GM12801 (cell line): ENCODE data around the gene SKAP1.

Experiments used
- TF ChIP-seq, protein P1 (sequence below): IDR thresholded peaks from one replicate; pipeline ENCODE4 v1.5.1; 2011; ENCODE audit warnings: control low read depth; ENCODE audit not compliant: insufficient read length; ENCODE audit errors: extremely low read depth

The SKAP1 gene

DNA sequence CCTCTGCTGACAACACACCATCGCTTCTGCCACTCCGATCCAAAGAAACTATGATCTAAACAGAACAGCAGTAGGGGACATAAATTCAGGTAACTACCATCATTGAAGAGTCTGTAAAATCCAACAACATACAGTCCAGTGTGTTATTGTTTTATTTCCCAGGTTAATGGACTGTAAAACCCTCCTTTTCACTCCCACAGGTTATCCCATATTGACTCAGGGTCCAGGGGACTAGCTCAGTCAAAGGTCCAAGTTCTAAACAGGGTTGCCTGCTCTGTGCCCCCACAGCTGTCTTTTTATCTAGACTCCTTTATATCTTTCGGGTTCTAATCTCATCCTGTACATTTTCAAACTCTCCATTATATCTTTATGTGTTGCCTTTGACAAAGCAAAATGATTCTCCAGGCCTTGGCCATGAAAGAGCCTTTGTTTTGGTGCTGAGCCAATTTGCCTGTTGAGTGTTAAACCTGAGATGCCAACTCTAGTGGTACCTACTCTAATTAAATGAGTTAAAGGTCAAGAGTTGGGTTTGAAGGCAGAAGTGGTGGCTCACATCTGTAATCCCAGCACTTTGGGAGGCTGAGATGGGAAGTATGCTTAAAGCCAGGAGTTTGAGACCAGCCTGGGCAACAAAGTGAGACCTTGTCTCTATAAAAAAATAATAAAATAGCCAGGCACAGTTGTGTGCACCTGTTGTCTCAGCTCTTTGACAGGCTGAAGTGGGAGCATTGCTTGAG is 242.0 kb downstream of the SKAP1 start:
- TF ChIP-seq, protein P1, sequence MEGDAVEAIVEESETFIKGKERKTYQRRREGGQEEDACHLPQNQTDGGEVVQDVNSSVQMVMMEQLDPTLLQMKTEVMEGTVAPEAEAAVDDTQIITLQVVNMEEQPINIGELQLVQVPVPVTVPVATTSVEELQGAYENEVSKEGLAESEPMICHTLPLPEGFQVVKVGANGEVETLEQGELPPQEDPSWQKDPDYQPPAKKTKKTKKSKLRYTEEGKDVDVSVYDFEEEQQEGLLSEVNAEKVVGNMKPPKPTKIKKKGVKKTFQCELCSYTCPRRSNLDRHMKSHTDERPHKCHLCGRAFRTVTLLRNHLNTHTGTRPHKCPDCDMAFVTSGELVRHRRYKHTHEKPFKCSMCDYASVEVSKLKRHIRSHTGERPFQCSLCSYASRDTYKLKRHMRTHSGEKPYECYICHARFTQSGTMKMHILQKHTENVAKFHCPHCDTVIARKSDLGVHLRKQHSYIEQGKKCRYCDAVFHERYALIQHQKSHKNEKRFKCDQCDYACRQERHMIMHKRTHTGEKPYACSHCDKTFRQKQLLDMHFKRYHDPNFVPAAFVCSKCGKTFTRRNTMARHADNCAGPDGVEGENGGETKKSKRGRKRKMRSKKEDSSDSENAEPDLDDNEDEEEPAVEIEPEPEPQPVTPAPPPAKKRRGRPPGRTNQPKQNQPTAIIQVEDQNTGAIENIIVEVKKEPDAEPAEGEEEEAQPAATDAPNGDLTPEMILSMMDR: no peak

DNA sequence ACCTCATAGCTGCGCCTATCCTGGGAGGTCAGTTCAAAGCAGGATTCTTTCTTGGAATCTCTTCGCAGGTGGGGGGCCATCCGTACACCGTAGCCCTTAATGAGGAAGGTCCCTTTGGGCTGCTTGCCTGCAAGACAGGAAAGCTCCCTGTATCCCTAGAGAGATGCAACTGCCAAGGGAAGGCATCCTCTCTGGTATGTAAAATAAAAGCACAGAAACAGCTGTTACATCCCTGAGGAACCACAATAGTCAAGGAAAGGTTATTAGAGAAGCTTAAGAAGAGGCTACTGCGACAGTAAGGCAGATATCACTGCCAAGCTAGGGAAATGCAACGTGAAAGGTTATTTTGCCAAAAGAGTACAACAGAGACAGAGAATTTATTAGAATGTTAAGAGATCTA is 245.3 kb downstream of the SKAP1 start:
- TF ChIP-seq, protein P1: no peak

DNA sequence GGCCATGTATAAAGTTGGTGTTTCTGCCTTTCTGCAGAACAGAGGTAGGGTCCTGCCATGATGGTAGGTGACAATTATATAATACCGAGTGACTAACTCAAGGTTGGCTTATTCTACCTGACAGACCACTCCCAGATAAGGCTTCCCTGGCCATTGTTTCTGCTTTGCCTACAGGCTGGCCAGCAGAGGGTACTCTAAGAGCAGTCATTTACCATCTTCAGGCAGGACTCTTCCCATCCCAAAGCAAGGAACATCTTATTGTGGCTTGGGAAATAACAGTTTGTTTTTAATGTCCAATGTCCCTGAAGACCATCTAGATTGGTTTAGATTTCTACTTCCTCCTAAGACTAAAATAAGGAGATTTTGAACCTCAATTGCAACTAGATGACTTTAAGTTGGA is 248.4 kb downstream of the SKAP1 start:
- TF ChIP-seq, protein P1: no peak

DNA sequence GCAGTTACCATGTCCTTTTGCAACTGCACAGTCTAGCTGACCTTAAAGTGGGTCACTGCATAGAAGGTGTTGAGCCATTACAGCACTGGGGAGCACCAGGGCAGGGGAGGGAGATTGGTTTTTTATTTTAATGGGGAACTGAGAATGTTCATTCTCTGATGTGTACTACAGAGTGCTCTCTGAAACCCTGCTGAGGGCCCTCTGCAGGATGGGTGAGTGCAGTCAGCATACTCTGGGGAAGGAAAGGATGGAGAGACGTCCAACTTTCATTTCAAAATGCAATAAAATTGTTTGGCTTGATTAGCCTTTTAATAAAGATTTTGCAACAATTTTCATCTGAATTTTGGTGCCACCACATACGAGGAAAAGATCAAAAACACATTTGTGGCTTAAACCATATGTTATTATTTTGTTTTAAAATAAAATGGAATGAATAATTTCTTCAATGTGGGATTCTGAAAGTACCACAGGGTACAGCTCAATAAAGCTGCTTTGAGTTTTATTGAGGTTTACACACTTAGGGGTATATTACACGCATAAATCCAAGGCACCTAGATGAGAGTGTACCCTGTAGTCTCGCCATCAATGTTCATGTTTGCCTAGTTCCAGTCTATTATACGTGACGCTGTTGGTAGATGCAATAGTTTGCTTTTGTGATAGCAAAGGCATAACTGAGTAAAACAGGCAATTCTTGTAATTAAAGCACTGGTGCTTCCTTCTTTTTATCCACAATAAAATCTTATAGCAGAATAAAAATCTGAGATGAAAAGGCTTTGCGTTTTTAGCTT is 249.0 kb downstream of the SKAP1 start:
- TF ChIP-seq, protein P1: no peak

DNA sequence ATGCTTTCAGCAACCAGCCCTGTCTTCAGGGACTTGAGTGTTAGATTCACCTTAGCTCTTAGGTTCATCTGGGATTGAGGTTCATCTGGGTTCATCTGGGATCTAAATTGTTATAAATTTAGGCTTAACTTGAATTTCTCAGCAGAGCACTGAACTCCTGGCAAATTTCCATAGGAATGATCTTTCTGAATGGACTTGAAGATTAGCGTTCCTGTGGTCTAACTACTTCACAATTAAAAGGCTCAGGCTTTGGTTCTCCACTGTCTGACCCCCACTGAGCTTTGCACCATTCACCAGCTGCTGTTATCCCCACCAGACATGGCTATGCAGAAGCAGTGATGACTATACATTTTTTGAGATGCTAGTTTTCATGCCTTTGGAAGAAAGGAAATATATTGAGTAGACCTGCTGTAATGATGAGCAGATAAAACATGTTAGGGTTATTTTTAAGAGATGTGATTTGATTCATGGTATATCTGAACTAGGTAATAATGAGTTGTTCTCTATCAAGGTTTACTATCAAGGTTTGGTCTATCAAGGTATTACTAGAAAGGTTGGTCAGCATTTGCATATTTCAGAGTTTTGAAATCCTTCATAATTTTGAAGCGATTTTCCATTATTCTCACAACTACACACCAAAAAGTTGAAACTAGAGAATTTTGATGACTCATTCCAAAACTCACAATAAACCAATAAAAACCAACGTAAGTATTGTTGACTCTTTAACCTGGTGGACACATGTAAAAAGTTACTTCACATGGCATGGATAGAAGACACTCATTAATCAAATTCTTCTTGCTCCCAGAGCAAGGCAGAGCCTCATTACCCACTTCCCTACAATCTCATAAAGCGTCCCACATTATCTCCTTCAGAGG is 250.7 kb downstream of the SKAP1 start:
- TF ChIP-seq, protein P1: no peak

DNA sequence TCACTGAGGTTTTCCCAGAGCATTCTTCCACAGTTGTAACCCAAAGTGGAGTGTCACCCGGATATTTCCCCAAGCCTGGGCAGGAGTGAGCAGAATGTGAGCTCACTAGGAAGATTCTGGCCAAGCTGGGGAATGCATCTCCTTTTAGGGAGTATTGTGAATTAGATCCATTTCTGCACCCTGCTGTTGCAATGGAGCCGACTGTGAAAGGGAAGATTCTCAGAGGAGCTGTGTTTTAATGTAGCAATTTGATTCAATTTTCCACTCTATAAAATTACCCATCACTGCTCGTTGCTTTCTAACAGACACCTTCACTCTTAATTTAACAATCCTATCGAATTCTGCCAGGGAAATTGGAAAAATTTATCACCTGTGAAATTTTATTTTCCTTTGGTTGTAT is 251.7 kb downstream of the SKAP1 start:
- TF ChIP-seq, protein P1: no peak

DNA sequence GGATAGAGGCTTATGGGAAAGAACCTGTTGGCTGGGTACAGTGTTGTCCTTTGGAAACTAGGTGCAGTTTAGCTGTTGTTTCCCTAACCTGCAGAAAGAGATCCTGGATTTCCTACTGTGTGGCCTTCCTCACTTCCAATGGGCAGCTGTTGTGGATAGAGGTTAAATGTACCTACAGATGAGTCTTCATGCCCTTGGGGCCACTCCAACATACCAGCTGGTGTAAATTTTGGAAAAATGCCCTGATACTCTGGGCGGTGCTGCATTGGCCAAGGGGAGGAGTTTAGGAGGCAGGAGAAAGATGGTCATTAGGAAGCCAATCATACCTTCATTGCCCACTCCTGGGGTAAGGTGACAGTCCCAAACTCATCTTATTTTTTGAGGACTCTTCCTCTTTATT is 252.2 kb downstream of the SKAP1 start:
- TF ChIP-seq, protein P1: no peak
